Bladder microvascular endothelial cell (primary cell): Measurements from ENCODE around the gene VWA8. TPM values are rescaled to one million over a fixed set of nuclear protein-coding genes. Genes with fewer than 3 reads are reported as not detected.

Experiments used
- total RNA-seq: library from RNA; depleted of rRNA; stranded (reverse); fragments of >200 nt; gene quantifications from 2 replicates; pipeline ENCODE4 v1.2.3, GENCODE V29; 2014

The VWA8 gene
- total RNA-seq: 6.0 and 11.6 TPM in 2 replicates

DNA sequence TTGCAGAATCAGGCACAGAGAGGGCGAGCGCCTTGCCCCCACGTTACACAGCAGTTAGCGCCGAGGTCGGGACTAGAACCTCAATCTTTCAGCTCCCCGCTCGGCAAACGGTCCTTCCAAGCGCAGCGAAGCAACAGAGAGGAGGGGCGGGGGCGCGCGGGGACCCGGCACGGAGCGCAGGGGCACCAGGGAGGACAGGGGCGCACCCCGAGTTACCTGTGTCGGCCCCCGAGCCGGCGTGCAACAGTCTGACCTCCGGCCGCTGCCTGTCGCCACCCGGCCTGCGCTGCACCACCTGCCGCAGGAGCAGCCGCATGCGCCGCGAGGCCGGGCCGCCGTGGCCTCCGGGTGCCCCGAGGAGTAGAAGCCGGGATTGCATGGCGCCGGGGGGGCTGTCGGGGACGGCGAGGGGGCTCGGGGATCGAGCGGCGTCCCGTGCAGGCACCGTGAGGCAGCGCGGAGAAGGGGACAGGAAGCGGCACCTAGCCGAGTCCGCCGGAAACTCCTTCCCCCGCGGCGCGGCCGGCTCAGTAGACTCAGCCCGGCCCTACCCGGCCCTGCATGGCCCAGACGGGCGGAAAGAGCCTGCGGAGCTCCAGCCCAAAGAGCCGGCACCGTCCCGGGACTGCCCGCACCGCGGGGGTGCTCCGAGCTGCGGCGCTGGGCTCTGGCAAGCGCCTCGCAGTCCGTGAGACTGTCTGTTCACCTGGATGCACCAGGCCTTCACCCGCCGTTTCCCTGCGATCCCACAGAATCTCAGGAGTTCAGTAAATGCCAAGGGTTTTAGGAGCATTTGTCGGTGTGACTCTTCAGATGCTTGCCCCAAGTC, at the start of gene VWA8:
TSS of gene VWA8 (minus strand) at position 473 of the 829 bp plus-strand sequence. CDS start at position 379, 94 bp downstream.

Other genes with a start within 250 kb of the VWA8 start
- gene DGKH, start 87.5 kb upstream of the VWA8 start, total RNA-seq: 14.6 and 36.6 TPM in 2 replicates